Liver (tissue), 9 donors: Measurements from ENCODE around the gene HOXA1. TPM values are rescaled to one million over a fixed set of nuclear protein-coding genes. Genes with fewer than 3 reads are reported as not detected.
A peak's percentile ranks its signal among the peaks of the same experiment; 100 is the strongest.

Experiments used
- DNase-seq: peaks from one replicate; pipeline ENCODE4 v3.0.0-alpha.2; 2017; ENCODE audit warnings: low spot score
- H3K27ac ChIP-seq, 2 donors: one replicate each; pipeline ENCODE4 v1.7.0; 2013; ENCODE audit warnings: inconsistent platforms in 2 of 2, low read length in 2 of 2, control low read depth in 1 of 2, low read depth in 1 of 2, mild to moderate bottlenecking in 1 of 2
- H3K27me3 ChIP-seq, 4 donors: one replicate each; pipeline versions ENCODE4 v1.6.1 to v1.7.0; 2013; ENCODE audit warnings: low read length in 3 of 4, inconsistent platforms in 1 of 4, mild to moderate bottlenecking in 1 of 4, moderate library complexity in 1 of 4; ENCODE audit not compliant: control insufficient read depth in 4 of 4, insufficient read depth in 4 of 4
- H3K36me3 ChIP-seq, 4 donors: one replicate each; pipeline versions ENCODE4 v1.6.1 to v1.7.0; 2013; ENCODE audit warnings: low read length in 3 of 4, mild to moderate bottlenecking in 3 of 4, low read depth in 1 of 4, moderate library complexity in 1 of 4; ENCODE audit not compliant: control insufficient read depth in 4 of 4, insufficient read depth in 3 of 4
- H3K4me1 ChIP-seq, 4 donors: one replicate each; pipeline versions ENCODE4 v1.6.1 to v1.7.0; 2013; ENCODE audit warnings: low read length in 3 of 4, mild to moderate bottlenecking in 3 of 4, moderate library complexity in 1 of 4; ENCODE audit not compliant: control insufficient read depth in 4 of 4, insufficient read depth in 4 of 4
- H3K4me3 ChIP-seq, 3 donors: one replicate each; pipeline versions ENCODE4 v1.6.1 to v1.7.0; 2013; ENCODE audit warnings: low read length in 3 of 3, control low read depth in 1 of 3, low read depth in 1 of 3, mild to moderate bottlenecking in 1 of 3
- H3K9ac ChIP-seq, 2 donors: one replicate each; pipeline ENCODE4 v1.7.0; 2013; ENCODE audit warnings: low read length in 2 of 2, mild to moderate bottlenecking in 2 of 2, moderate library complexity in 2 of 2, control low read depth in 1 of 2, low read depth in 1 of 2
- H3K9me3 ChIP-seq, 4 donors: one replicate each; pipeline versions ENCODE4 v1.6.1 to v1.7.0; 2013; ENCODE audit warnings: low read length in 3 of 4; ENCODE audit not compliant: control insufficient read depth in 4 of 4
- FOXA1 ChIP-seq: IDR thresholded peaks from 2 replicates; pipeline ENCODE4 v1.6.1; 2016; ENCODE audit warnings: antibody characterized with exemption
- FOXA2 ChIP-seq: IDR thresholded peaks from 2 replicates; pipeline ENCODE4 v1.6.1; 2016; ENCODE audit warnings: antibody characterized with exemption
- HNF4A ChIP-seq, 2 donors: conservative IDR thresholded peaks; 2 replicates each; pipeline ENCODE4 v1.6.1; 2016; ENCODE audit warnings: antibody characterized with exemption in 2 of 2, mild to moderate bottlenecking in 2 of 2
- HNF4G ChIP-seq: IDR thresholded peaks from 2 replicates; pipeline ENCODE4 v1.6.1; 2016; ENCODE audit warnings: antibody characterized with exemption
- JUND ChIP-seq, 2 donors: IDR thresholded peaks; 2 replicates each; pipeline ENCODE4 v1.6.1; 2016; ENCODE audit warnings: antibody characterized with exemption in 2 of 2
- SP1 ChIP-seq: IDR thresholded peaks from 2 replicates; pipeline ENCODE4 v1.6.1; 2018; ENCODE audit warnings: antibody characterized with exemption, mild to moderate bottlenecking
- TAF1 ChIP-seq: conservative IDR thresholded peaks from 2 replicates; pipeline ENCODE4 v1.6.1; 2016; ENCODE audit warnings: antibody characterized with exemption, mild to moderate bottlenecking
- ZBTB33 ChIP-seq: IDR thresholded peaks from 2 replicates; pipeline ENCODE4 v1.6.1; 2016; ENCODE audit warnings: antibody characterized with exemption
- WGBS: extraction: QIAGEN DNeasy Blood & Tissue Kit; methylation state at CpG from one replicate; pipeline ENCODE4 v1.1.7; 2013; 5-methylcytosine and 5-hydroxymethylcytosine counted together
- polyA plus RNA-seq, 2 donors: library from polyadenylated mRNA; stranded (reverse) in 1 of 2; unstranded in 1 of 2; fragments of 200-250 nt in 1 of 2; fragments of >200 nt in 1 of 2; fragmentation: Nextera tagmentation in 1 of 2; extraction: Ambion mirVana in 1 of 2; gene quantifications; one replicate each; pipeline versions ENCODE4 v1.2.1 to v1.2.3, GENCODE V29; 2013 to 2015
- total RNA-seq, 2 donors: library from RNA; depleted of rRNA; stranded (reverse); fragments of >200 nt; gene quantifications; one replicate each; pipeline ENCODE4 v1.2.3, GENCODE V29; 2014
- TF ChIP-seq, protein P1 (sequence below): IDR thresholded peaks from 2 replicates; pipeline ENCODE4 v1.6.1; 2016; ENCODE audit warnings: antibody characterized with exemption, mild to moderate bottlenecking
- TF ChIP-seq, protein P2 (sequence below): fragments of 150-350 bp; IDR thresholded peaks from 2 replicates; pipeline ENCODE4 v1.5.1; 2017; ENCODE audit warnings: improper control_type of control experiment, low read depth, low read length; ENCODE audit not compliant: missing input control
- TF ChIP-seq, protein P3 (sequence below): IDR thresholded peaks from 2 replicates; pipeline ENCODE4 v1.6.1; 2016; ENCODE audit warnings: antibody characterized with exemption
- donor health status: healthy.
- donor health status: healthy.
- donor health status: healthy.
- donor health status: healthy.
- donor health status: healthy.

Gene HOXA1
- total and polyA plus RNA-seq, 4 donors, result 0.08 to 0.28 (median 0.21) TPM

DNA sequence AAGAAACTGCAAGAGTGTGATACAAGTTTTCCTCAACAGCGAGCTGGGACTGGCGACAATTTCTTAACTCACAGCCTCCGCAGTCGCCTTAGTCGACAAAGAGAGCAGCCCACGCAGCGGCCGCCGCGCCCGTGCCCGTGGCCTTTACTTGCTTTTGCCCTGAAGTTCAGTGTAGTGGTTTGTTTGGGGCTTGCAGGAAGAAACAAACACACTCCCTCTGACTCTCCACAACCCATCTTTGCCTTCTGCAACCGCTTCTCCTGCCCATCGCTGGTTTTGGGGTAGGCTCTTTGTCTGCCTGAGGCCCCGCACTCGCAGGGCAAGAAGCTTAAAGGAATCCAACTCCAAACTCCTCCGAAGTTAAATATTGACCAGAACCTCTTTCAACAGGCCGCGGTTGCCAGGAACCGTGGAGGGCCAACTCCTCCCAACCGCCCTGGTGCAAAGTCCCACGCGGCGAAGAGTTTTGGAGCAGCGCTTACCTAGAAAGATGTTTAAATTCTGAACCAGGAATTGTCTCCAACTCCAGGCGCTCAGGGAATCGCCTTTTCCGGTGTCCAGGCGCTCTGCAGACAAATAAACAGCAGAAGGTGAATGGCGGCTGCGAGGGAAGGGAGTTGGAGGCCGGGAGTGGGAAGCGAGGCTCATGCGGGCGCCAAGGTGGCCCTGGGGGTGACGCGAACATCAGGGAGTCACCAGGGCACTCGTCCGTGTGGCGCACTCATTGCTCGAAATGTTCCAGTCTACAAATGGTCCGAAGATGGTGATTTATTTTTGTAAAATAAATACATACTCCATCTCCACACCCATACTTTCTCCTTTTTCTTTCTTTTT is 26.5 kb upstream of the HOXA1 start:
- H3K9me3 ChIP-seq, result peaks cover 0 to 4% (median 0%) of the 10 kb centered on the region in 4 donors
- TF ChIP-seq JUND (IDR thresholded peaks at IDR 0.05) (no peak), HNF4G (peak; percentile 31), HNF4A (conservative IDR thresholded peaks at IDR 0.05) (peak; percentile 67 to 73)
- H3K9ac ChIP-seq, result no peak overlapping the region
- H3K4me1 ChIP-seq, result peaks cover 4 to 16% (median 9%) of the 10 kb centered on the region in 4 donors
- H3K36me3 ChIP-seq, result no peaks in the 10 kb centered on the region
- no peak overlapping the region for H3K4me3 ChIP-seq
- no peak overlapping the region for H3K27ac ChIP-seq
- H3K27me3 ChIP-seq, result peaks cover 4 to 21% (median 11%) of the 10 kb centered on the region in 4 donors
- DNase-seq, result no peak
- 24% methylated on average over 42 of the region's 42 CpGs for WGBS

DNA sequence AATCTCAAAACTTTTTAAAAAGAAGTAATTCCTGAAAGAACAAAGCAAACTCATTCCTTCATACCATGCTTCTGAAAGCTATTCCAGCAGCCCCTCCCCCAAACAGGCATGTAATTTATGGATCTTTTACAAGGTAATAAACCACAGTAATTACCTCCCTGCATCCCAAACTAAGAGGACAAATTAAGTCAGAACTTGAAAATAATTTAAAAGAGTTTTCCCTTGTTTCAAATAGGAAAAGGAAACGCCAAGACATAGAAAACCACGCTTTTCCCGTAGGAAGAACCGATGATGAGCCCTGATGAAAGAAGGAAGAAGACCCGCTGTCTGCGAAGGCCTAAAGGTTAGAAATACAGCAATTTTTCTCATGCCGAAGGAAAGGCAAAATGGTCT is 25.9 kb upstream of the HOXA1 start:
- no peak overlapping the region for H3K4me3 ChIP-seq
- no peaks in the 10 kb centered on the region for H3K36me3 ChIP-seq
- peaks cover 4 to 16% (median 9%) of the 10 kb centered on the region in 4 donors for H3K4me1 ChIP-seq
- peaks cover 4 to 21% (median 10%) of the 10 kb centered on the region in 4 donors for H3K27me3 ChIP-seq
- no peak overlapping the region for H3K9ac ChIP-seq
- TF ChIP-seq HNF4G (no peak), SP1 (no peak), ZBTB33 (no peak), TAF1 (no peak), HNF4A (conservative IDR thresholded peaks at IDR 0.05) (no peak), FOXA1 (no peak), FOXA2 (no peak), JUND (IDR thresholded peaks at IDR 0.05) (no peak)
- TF ChIP-seq, protein P1, sequence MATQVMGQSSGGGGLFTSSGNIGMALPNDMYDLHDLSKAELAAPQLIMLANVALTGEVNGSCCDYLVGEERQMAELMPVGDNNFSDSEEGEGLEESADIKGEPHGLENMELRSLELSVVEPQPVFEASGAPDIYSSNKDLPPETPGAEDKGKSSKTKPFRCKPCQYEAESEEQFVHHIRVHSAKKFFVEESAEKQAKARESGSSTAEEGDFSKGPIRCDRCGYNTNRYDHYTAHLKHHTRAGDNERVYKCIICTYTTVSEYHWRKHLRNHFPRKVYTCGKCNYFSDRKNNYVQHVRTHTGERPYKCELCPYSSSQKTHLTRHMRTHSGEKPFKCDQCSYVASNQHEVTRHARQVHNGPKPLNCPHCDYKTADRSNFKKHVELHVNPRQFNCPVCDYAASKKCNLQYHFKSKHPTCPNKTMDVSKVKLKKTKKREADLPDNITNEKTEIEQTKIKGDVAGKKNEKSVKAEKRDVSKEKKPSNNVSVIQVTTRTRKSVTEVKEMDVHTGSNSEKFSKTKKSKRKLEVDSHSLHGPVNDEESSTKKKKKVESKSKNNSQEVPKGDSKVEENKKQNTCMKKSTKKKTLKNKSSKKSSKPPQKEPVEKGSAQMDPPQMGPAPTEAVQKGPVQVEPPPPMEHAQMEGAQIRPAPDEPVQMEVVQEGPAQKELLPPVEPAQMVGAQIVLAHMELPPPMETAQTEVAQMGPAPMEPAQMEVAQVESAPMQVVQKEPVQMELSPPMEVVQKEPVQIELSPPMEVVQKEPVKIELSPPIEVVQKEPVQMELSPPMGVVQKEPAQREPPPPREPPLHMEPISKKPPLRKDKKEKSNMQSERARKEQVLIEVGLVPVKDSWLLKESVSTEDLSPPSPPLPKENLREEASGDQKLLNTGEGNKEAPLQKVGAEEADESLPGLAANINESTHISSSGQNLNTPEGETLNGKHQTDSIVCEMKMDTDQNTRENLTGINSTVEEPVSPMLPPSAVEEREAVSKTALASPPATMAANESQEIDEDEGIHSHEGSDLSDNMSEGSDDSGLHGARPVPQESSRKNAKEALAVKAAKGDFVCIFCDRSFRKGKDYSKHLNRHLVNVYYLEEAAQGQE, result no peak
- TF ChIP-seq, protein P2, sequence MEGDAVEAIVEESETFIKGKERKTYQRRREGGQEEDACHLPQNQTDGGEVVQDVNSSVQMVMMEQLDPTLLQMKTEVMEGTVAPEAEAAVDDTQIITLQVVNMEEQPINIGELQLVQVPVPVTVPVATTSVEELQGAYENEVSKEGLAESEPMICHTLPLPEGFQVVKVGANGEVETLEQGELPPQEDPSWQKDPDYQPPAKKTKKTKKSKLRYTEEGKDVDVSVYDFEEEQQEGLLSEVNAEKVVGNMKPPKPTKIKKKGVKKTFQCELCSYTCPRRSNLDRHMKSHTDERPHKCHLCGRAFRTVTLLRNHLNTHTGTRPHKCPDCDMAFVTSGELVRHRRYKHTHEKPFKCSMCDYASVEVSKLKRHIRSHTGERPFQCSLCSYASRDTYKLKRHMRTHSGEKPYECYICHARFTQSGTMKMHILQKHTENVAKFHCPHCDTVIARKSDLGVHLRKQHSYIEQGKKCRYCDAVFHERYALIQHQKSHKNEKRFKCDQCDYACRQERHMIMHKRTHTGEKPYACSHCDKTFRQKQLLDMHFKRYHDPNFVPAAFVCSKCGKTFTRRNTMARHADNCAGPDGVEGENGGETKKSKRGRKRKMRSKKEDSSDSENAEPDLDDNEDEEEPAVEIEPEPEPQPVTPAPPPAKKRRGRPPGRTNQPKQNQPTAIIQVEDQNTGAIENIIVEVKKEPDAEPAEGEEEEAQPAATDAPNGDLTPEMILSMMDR, result no peak
- TF ChIP-seq, protein P3, sequence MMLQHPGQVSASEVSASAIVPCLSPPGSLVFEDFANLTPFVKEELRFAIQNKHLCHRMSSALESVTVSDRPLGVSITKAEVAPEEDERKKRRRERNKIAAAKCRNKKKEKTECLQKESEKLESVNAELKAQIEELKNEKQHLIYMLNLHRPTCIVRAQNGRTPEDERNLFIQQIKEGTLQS, result no peak
- 43% methylated on average over 7 of the region's 7 CpGs for WGBS
- H3K9me3 ChIP-seq, result peaks cover 0 to 4% (median 0%) of the 10 kb centered on the region in 4 donors
- DNase-seq, result no peak
- no peak overlapping the region for H3K27ac ChIP-seq
